Neural cell (in vitro differentiated cells): ENCODE results near the gene ATP8B3.

Experiments used
- CTCF ChIP-seq: fragments of 450-650 bp; IDR thresholded peaks from 2 replicates; pipeline ENCODE4 v1.5.1; 2014; ENCODE audit warnings: antibody characterized with exemption, mild to moderate bottlenecking, moderate library complexity; ENCODE audit not compliant: poor library complexity, severe bottlenecking
- EP300 ChIP-seq: fragments of 450-650 bp; conservative IDR thresholded peaks from 2 replicates; pipeline ENCODE4 v1.6.1; 2014; ENCODE audit warnings: antibody characterized with exemption, mild to moderate bottlenecking, moderate library complexity; ENCODE audit not compliant: poor library complexity, severe bottlenecking

DNA sequence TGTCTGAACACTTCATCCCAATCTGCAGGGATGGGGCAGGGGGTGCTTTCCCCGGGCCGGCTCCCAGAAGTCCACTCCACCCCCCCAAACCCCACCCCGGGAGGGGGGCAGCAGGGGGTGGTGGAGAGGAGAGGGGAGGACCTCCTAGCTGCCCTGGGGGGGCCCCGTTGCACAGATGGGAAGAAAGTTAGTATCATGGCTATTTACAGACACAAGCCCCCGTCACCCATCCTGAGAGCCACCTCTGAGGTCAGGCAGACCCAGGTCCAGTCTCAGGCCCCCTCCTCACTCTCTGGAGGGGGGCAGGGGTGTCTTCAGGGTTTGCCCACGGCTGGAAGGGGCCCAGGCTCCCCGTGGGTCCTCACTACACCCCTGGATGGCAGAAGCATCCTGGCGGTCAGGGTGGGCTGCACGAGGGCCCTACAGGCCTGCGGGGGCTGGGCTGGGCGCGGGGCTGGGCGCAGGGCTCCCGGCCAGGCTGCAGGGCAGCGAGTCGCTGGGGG is 42.0 kb upstream of the ATP8B3 start:
- TF ChIP-seq EP300 (no peak), CTCF (no peak)
